COLO668 (cell line): ENCODE measurements around the gene CEP295NL.
"Not testable (repeated sequence)": the region's sequence is repeated elsewhere in the genome, so short reads cannot be mapped to it uniquely, and the experiment has no call there.

Source experiments
- DNase-seq: peaks from one replicate; lab custom pipeline; 2025; ENCODE audit not compliant: unreplicated experiment; lab: John Stamatoyannopoulos, UW

Gene CEP295NL

DNA sequence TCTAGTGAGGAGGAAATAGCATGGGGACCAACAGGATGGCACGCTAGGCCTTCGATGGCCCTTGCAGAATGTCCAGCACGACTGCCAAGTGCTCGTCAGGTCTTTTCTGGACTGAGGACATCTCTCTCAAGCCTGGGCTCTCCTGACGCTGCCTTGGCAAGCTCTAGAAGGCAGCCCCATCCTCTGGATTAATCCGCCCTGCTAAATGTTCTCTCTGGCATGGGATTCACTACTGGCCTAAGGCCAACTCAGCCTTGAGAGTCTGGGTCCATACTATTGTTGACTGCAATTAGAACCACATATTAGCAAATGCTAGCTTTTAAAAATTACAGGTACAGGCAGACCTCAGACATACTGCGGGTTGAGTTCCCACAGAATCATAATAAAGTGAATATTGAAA is 2.5 kb upstream of the CEP295NL start:
- no peak for DNase-seq

DNA sequence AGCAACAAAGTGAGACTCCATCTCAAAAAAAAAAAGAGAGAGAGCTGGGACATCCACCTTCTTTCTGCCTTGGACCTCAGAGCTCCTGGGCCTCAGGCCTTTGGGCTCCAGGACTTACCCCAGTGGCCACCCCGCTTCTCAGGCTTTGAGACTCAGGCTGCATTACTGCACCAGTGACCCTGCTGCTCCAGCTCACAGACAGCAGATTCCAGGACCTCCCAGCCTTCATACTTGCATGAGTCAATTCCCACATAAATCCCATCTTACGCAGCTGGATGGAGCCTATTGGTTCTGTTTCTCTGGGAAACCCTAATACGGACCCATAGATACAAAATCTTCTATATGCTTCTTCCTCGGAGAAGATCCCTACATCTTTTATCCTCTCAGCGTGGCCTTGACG is 2.1 kb upstream of the CEP295NL start:
- DNase-seq: no peak

- no peak for DNase-seq
Measured at GRCh38 chr17:78904371-78904770, 1.4 kb upstream of the CEP295NL start.

- DNase-seq: not testable (repeated sequence)
Measured at GRCh38 chr17:78902231-78902630, 770 bp downstream of the CEP295NL start.

DNA sequence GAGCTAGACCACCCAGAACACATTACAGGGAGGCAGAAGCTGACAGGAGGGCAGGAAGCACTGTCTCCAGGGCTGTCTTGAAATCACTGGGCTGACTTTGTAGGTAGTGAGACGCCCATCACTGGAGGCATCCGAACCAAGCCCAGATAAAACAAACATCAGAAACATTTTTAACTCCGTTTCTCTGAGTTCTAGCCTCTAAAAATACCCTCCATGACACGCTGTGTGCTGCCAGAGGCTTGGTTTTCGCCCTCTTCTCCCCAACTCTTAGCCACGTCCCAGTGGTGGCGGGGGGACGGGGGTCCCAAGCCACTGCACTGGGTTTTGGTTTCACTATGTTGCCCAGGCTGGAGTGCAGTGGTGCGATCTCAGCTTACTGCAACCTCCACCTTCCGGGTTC is 1.2 kb downstream of the CEP295NL start:
- DNase-seq: no peak

DNA sequence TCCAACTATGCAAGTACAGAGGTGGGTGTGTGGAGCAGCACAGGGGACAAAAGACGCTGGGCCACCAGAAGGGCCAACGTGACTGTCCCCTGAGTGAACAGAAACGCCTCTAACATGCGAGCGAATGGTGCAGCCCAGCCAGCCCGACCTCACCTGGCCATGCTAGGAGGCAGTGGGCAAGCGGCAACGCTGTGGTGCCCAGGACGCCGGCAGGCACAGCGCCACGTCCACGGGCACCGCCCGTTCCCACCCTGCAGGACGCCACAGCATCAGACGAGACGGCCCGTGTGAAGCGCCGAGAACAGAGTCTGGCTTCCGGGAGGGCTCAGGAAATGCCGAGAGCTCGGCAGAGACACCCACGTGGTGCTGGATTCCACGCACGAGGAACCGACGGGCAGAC is 2.2 kb downstream of the CEP295NL start:
- no peak for DNase-seq

GRCh38 chr17:78899361-78900260 is 3.4 kb downstream of the CEP295NL start:
- no peak for DNase-seq

DNA sequence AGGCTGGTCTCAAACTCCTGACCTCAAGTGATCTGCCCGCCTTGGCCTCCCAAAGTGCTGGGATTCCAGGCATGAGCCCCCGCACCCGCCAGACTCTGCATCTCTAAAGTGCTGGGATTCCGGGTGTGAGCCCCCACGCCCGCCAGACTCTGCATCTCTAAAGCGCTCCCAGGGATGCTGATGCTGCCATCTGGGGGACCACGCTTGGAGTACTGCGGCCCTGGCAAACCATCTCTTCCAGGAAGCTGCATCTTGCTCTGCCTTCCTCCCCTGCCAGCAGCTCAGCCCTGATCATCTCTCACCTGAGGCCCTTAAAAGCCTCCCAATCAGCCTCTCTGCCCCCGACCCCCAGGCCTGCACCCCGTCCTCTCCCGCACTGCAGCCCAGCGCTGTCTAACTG is 4.1 kb downstream of the CEP295NL start:
- no peak for DNase-seq

- no peak for DNase-seq
Measured at GRCh38 chr17:78898075-78898836, 4.7 kb downstream of the CEP295NL start.

DNA sequence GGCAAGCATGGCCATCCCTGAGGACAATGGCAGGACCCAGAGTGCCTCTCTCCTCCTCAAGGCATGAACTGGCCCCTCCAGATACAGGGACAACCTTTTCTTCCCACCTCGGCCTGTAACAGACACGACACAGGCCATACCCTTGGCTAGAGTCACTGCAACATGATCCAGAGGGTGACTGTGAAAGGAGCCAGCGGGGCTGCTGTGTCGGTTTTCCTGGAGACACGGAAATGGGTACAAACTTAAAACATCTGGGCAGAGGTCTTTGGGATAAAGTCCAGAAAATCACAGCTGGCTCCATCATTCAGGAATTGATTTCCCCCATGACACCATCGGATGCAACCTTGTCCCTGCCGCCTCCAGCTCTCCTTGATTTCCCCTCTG is 5.3 kb downstream of the CEP295NL start:
- no peak for DNase-seq

- DNase-seq: no peak
Measured at GRCh38 chr17:78896834-78897663, 6.0 kb downstream of the CEP295NL start.

DNA sequence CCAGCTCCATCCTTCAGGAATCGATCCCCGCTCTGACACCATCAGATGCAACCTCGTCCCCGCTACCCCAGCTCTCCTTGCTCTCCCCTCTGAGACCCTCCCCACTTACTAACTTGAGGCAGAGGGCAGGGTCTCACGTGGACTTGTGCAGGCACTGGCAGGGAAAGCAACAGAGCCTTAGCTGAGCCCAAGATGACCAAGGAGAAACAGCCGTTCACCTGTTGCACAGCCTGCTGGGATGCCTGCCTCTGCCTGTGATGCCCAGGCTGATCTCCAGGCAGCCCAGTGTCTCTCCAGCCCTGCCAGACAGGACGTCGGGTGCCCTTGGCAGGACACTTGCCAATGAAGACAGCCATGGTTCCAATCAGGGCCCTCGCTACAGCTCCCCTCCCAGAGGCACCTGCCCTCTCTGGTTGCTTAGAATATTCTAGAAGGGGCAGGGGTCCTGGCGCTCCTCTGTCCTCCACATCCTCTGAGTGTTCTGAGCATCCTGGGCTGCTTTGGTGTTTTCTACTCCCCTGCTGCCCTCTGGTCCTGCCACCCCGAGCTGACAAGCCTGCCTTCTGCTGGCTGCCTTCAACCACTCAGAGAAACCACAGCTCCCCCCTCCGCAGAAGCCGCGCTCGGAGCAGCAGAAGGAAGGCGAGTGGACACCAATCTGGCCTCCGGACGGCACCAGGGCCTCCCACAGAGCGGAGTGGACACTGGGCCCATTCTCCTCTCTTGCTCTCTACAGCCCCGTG is 6.7 kb downstream of the CEP295NL start:
- DNase-seq: no peak

DNA sequence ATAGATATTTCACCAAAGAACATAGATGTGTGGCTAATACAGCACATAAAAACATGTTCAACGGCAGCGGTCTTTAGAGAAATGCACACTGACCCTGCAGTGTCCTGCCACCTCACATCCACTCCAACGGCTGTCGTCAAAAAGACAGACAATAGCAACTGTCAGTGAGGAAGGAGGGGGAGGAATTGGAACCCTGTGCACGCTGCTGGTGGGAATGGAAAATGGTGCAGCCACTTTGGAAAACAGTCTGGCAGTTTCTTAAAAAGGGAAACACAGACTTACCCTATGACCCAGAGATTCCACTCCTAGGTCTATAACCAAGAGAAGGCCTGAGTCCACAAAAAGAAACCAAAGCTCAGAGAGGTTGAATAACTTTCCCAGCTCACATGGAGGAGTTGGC is 7.7 kb downstream of the CEP295NL start:
- DNase-seq: no peak

GRCh38 chr17:78893684-78894083 is 9.3 kb downstream of the CEP295NL start:
- DNase-seq: no peak

DNA sequence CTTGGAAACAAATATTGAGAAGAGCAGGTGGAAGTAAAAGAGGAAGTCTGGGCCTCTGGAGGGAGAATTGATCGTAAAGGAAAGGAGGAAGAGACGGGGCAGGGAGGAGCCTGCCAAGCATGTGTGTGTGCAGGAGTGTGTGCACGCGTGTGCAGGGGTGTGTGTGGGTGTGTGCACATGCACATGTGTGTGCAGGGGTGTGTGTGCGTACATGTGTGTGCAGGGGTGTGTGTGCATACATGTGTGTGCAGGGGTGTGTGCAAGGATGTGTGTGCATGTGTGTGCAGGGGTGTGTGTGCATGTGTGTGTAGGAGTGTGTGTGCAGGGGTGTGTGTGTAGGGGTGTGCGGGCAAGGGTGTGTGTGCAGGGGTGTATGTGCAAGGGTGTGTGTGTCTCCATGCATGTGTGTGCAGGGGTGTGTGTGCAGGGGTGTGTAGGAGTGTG is 10.0 kb downstream of the CEP295NL start:
- DNase-seq: no peak

- DNase-seq: no peak
Measured at GRCh38 chr17:78892520-78892919, 10.5 kb downstream of the CEP295NL start.

DNA sequence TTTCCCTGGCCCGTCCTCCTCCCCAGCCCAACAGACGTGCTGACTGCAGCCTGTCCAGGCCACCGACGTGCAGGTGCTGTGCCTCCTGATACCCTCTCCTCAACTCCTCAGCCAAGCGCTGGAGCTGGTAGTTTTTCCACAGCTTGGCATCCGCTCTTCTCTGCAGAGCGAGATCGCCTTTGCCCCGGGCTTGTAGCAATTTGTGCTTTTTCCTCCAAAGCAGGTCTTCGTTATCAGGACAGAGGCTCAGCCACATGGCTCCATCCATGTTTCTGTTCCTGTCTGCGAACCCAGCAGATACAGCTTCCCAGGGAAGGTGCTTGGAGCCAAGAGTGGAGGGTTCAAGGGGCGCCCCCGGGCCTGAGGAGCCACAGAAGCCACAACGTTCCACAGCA is 10.9 kb downstream of the CEP295NL start:
- no peak for DNase-seq

- no peak for DNase-seq
Measured at GRCh38 chr17:78891406-78892061, 11.5 kb downstream of the CEP295NL start.

DNA sequence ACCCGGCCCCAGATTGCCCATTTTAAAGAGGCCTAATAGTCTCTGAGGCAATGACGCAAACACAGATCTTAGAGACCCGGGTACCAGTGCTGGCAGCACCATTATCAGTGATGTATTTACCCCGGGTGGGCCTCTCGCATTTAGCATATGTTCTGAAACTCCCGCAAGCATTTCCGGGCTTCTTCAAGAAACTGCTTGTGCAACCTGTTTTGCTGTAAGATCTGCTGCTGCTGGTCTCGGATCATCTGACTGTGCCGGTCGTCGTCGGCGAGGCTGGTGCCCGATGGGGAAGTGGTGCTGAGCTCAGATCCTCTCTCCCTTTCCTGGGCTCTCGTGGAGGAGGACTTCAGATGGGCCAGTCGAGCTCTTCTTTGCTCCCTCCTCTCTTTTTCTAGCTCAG is 12.5 kb downstream of the CEP295NL start:
- DNase-seq: no peak

GRCh38 chr17:78890096-78890495 is 12.9 kb downstream of the CEP295NL start:
- DNase-seq: not testable (repeated sequence)
